ENCODE measurements around the gene E2F3.

DNA sequence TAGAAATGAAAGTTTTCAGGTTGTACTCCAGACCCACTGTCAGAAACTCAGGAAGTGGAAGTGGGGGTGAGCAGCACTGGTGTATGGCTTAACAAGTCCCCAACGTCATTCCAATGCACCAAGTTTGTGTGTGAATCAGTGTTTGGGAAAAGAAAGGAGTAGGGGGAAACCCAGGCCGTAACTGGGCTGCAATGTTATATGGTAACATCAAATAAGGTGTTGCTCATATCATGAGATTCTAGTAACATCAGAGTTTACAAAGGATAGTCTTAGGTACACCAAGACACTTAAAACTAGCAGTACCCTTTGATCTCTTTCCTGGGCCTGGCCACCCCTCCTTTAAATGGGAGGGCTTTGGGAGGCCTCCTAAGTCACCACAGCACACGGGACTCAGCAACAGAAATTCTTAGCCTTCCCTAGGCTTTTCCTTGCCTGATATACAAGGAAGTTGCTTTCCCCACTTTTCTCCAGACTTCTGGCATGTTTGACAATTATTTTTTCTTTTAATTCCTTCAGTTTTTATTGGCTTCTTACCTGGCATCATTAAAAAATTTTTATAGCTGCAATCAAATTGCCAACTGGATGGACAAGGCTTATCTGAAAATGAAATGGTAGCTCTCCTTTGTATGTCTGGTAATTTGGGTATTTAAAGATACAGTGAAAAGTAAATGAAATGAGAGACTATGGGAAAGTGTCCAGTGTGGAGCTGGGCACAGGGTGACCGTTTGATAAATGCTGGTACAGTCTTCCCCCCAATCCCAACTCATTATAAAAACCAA lies 15.1 kb downstream of the E2F3 start:
- TF ChIP-seq YY1 (IDR thresholded peaks at IDR 0.05; ENCODE audit: insufficient read depth, insufficient read length) (no peak), ZNF274 (IDR thresholded peaks at IDR 0.05; ENCODE audit: low read depth, low read length) (no peak)
